ENCODE measurements around the gene CLCA4. TPM values are rescaled to one million over a fixed set of nuclear protein-coding genes. Genes with fewer than 3 reads are reported as not detected.

The CLCA4 gene
- total RNA-seq, 1 donor = not detected

DNA sequence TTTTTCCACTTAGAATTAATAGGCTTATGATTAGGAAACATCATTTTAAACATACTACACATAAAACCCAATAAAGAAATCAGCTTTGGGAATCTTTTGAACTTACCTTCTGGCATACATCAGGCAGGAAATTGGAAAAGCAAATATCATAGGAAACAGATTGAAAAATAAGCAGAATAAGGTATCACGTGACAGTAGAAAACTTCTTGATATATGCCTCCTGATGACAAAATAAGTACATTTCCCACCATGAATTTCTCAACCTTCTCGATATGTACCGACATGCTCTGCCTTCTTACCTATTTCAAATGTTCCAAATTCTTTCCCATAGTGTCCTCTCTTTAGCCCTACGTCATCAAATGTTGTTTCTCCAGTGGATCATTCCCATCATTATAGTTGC lies 72.4 kb downstream of the CLCA4 start:
- H3K4me3 ChIP-seq (ENCODE audit: low read depth, low read length) = no peak overlapping the region
- DNase-seq (ENCODE audit: low read depth) = no peak
- TF ChIP-seq CTCF (IDR thresholded peaks at IDR 0.05; ENCODE audit: insufficient read depth, low read length) = no peak

- no peak for TF ChIP-seq CTCF (IDR thresholded peaks at IDR 0.05; ENCODE audit: insufficient read depth, low read length)
- no peak overlapping the region for H3K4me3 ChIP-seq (ENCODE audit: low read depth, low read length)
- DNase-seq (ENCODE audit: low read depth) = no peak
Measured at GRCh38 chr1:86621286-86621685, 74.4 kb downstream of the CLCA4 start.

Other genes with a start within 250 kb of the CLCA4 start
- 52.4 and 65.9 TPM in 2 replicates for gene ODF2L, start 150.8 kb upstream of the CLCA4 start, total RNA-seq (ENCODE audit: low replicate concordance)
- gene CLCA2, start 122.9 kb upstream of the CLCA4 start, total RNA-seq (ENCODE audit: low replicate concordance) = 8.8 and 43.2 TPM in 2 replicates
- gene CLCA1, start 78.2 kb upstream of the CLCA4 start, total RNA-seq (ENCODE audit: low replicate concordance) = not detected in 2 replicates
- 85.3 and 89.5 TPM in 2 replicates for gene SH3GLB1, start 157.5 kb downstream of the CLCA4 start, total RNA-seq (ENCODE audit: low replicate concordance)

All from fibroblast of the aortic adventitia (primary cell).